CD4-positive, alpha-beta T cell treated with Interleukin-6 at 100 ng/mL for 8 hours (primary cell): ENCODE measurements around the gene ZNF425.
"Not testable (repeated sequence)": the region's sequence is repeated elsewhere in the genome, so short reads cannot be mapped to it uniquely, and the experiment has no call there.

Experiments used
- DNase-seq: peaks from one replicate; pipeline ENCODE4 v3.0.0-alpha.2; 2020; ENCODE audit warnings: mixed read lengths, low spot score

The ZNF425 gene

DNA sequence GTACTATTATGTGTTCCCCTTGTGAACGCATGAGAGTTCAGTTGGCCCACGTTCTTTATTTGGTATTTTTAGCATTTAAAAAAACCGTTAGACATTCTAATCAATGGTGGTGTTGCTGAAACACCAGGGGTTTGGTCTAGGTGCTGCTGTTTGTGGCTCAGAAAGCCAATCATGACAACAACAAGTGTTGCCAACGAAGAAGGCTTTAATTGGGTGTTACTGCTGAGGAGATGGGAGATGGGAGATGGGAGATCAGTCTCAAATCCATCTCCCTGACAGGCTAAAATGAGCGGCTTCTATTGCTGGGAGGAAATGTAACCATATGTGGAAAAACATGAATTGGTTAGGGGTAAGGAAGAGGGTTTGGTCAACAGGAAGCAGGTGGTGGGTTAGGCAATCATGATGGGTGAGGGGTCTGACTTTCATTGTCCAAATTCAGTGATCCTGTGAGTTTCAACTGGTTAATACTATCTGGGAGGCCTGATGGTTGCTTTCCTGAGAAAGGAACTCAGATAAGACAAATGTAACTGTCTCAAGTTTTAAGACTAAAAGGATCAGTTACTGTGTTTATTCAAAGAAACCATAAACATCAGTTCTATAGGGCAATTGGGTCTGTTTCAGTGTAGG is 4.6 kb upstream of the ZNF425 start:
- no peak for DNase-seq

GRCh38 chr7:149126662-149127266 is 640 bp upstream of the ZNF425 start:
- peak; percentile 48 for DNase-seq

- no peak for DNase-seq
Measured at GRCh38 chr7:149125189-149125862, 798 bp downstream of the ZNF425 start.

GRCh38 chr7:149109969-149110368 is 16.2 kb downstream of the ZNF425 start:
- DNase-seq: no peak

DNA sequence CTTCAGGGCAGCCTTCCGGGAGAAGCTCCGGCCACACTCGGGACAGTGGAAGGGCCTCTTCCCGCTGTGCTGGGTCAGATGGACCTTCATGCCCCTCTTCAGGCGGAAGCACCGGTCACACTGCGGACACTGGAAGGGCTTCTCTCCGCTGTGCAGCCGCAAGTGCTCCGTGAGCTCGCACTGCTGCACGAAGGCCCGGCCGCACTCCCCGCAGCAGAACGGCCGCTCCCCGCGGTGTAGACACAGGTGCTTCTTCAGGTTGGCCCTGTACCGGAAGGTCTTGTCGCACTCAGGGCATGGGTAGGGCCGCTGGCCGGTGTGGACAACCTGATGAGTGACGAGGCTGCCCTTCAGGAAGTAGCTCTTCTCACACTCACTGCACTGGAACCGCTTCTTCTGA is 21.4 kb downstream of the ZNF425 start:
- no peak for DNase-seq

DNA sequence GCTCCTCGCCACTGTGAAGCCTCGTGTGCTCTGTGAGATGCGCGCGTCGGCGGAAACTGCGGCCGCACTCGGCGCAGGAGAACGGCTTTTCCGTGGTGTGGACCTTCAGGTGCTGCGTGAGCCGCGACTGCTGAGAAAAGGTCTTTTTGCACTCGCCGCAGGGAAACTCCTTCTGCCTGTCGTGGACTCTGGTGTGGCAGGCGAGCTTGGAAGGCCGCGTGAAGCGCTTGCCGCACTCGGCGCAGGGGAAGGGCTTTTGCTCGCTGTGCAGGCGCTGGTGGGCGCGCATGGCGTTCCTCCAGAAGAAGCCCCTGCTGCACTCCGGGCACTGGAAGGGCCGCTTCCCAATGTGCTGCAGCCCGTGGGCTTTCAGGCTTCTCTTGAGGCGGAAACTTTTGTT is 21.9 kb downstream of the ZNF425 start:
- DNase-seq: no peak

GRCh38 chr7:149103424-149103823 is 22.7 kb downstream of the ZNF425 start:
- DNase-seq: no peak

DNA sequence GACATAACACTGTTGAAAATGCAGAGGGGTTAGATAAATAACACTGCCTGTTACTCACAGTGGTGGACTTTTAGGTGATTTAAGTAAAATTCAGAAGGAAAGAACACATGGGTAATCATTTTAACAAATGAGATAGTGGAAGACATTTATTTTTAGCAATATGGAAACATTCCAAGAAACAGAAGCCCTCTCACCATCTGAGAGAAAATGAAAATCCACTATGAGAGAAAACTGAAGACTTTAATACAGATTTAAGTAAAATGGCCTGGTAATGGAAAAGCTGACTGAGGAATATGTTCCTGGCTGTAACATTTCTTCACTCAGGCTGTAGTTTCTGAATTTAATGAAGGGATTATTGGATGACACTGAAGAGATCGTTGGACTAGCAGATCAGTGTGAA is 23.5 kb downstream of the ZNF425 start:
- no peak for DNase-seq

GRCh38 chr7:149100821-149101220 is 25.3 kb downstream of the ZNF425 start:
- no peak for DNase-seq

GRCh38 chr7:149099058-149099457 is 27.1 kb downstream of the ZNF425 start:
- no peak for DNase-seq

GRCh38 chr7:149097088-149097487 is 29.0 kb downstream of the ZNF425 start:
- DNase-seq: no peak

- DNase-seq: no peak
Measured at GRCh38 chr7:149093228-149093627, 32.9 kb downstream of the ZNF425 start.

GRCh38 chr7:149092244-149092643 is 33.9 kb downstream of the ZNF425 start:
- DNase-seq: not testable (repeated sequence)

DNA sequence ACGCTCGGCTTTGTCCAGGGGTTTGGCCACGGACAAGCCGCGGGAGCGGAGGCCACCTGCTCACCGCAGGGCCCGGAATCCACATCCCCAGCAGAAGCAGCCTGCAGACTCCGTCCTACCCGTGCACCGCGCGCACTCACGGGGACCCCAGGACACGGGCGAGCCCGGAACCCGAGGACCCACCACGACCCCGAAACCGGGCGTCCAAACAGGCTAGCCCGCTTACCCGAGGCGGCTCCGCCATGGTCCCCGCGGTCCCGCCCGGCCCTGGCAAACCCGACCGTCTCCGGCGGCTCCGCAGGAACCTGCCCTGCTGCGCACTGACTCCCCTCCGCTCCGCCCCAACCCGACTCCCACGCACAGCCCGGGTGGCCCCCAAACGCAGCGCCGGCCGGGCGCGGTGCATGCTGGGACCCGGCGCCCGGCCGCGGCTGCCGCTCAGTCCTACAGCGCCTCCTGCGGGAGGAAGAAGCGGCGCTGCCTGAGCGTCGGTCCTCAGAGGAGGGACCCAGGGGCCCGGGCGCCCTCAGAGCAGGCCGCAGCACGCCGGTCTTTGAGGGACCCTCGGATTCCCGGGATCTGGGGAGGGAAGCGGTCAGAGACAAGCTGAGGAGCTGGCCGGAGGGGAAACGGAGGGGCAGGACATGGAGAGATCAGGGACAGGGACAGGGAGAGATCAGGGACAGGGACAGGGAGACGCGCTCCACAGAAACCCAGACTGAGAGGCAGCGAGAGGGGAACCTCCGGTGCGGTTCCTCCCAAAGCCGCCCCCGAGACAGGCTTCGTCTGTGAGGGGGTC is 35.5 kb downstream of the ZNF425 start, which contains the start of gene ZNF786:
Gene ZNF786, minus strand, starts transcription at position 322 of the 799 bp plus-strand sequence. Its CDS starts 78 bp downstream, at position 244.
- DNase-seq: peak; percentile 91

GRCh38 chr7:149087376-149087775 is 38.7 kb downstream of the ZNF425 start:
- no peak for DNase-seq

- DNase-seq: no peak
Measured at GRCh38 chr7:149085866-149086265, 40.3 kb downstream of the ZNF425 start.

- no peak for DNase-seq
Measured at GRCh38 chr7:149084407-149084806, 41.7 kb downstream of the ZNF425 start.

DNA sequence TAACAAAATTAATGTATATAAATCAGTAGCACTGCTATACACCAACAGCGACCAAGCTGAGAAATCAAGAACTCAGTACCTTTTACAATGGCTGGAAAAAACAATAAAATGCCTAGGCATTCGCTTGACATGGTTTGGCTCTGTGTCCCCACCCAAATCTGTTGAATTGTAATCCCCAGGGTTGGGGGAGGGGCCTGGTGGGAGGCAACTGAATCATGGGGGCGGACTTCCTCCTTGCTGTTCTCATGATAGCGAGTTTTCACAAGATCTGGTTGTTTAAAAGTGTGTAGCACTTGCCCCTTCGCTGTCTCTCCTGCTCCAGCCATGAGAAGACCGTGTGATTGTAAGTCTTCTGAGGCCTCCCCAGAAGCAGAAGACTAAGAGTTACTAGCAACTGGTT is 44.2 kb downstream of the ZNF425 start:
- no peak for DNase-seq

GRCh38 chr7:149077594-149077993 is 48.5 kb downstream of the ZNF425 start:
- DNase-seq: no peak

- DNase-seq: no peak
Measured at GRCh38 chr7:149075286-149075685, 50.8 kb downstream of the ZNF425 start.

DNA sequence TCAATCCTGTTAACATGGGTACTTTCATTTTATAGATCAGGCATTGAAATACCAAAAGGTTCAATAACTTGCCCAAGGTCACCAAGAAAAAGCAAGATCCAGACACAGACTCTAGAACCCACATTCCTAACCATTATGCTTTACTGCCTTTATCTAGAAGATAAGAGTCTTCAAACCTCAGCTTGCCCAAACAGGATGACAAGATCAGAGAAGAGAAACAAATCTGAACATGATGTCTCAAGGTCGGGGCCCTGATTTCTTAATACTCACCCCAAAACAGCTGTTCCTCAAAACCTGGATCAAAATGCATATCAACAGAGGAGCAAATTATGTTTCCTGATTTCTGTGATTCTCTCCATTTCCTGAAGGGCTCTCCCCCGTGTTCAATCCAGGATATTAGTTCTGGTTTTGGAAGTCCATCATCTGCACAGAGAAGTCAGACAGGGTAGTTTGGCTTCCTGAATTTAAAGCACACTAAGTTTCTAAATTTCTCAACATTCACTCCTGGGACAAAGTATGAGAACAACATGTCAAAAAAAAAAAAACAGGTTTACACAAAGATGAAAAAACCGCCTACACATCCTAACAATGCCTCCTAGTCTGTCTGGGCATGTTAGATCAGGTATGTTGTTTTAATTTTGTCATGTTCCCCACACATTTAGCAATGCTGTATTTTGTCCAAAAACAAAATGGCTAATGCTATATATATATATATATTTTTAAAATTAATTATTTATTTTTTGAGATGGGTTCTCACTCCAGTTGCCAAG is 51.8 kb downstream of the ZNF425 start:
- no peak for DNase-seq

GRCh38 chr7:149072438-149072775 is 53.7 kb downstream of the ZNF425 start:
- no peak for DNase-seq
